Sigmoid colon (tissue), 4 donors: ENCODE measurements around the gene LAMP5.

ENCODE experiments used
- EP300 ChIP-seq, 4 donors: sonication (generic); formaldehyde crosslinking; IDR thresholded peaks; one replicate each; pipeline ENCODE4 v1.6.1; 2017; ENCODE audit warnings: antibody characterized with exemption in 4 of 4
- POLR2A ChIP-seq, 2 donors: fragments of 450-650 bp; IDR thresholded peaks; one replicate each; pipeline ENCODE4 v1.6.1; 2016; ENCODE audit warnings: antibody characterized with exemption in 2 of 2, mild to moderate bottlenecking in 2 of 2, moderate library complexity in 2 of 2
- POLR2AphosphoS5 ChIP-seq, 4 donors: sonication (generic); formaldehyde crosslinking; IDR thresholded peaks; one replicate each; pipeline ENCODE4 v1.6.1; 2017; ENCODE audit warnings: antibody characterized with exemption in 4 of 4
- TF ChIP-seq, protein P1 (sequence below), 4 experiments: fragments of 450-650 bp in 3 of 4; fragments of 200-600 bp in 1 of 4; IDR thresholded peaks; one replicate each; pipeline ENCODE4 v1.5.1; 2016 to 2019; ENCODE audit warnings: antibody characterized with exemption in 4 of 4, mild to moderate bottlenecking in 3 of 4, moderate library complexity in 2 of 4

DNA sequence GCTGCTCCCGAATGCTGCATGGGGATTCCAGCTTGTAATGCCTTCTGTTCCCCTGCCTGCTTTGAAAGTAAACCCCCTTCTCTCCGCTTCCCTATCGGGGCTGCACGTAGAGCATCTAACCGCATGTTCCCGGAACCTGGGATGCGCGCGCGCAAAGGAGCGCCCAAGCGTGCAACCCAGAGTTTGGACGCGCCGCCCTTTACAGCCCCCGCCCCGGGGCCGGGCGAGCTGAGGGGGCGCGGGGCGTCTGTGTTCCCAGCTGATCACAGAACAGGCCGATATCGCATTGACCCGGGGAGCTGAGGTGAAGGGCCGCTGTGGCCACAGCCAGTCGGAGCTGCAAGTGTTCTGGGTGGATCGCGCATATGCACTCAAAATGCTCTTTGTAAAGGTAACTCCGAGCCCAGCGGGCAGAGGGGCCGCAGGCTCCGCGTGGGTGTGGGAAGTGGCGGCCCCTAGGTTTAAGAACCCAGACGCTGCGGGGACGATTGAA is 1.4 kb downstream of the LAMP5 start:
- TF ChIP-seq, protein P1, sequence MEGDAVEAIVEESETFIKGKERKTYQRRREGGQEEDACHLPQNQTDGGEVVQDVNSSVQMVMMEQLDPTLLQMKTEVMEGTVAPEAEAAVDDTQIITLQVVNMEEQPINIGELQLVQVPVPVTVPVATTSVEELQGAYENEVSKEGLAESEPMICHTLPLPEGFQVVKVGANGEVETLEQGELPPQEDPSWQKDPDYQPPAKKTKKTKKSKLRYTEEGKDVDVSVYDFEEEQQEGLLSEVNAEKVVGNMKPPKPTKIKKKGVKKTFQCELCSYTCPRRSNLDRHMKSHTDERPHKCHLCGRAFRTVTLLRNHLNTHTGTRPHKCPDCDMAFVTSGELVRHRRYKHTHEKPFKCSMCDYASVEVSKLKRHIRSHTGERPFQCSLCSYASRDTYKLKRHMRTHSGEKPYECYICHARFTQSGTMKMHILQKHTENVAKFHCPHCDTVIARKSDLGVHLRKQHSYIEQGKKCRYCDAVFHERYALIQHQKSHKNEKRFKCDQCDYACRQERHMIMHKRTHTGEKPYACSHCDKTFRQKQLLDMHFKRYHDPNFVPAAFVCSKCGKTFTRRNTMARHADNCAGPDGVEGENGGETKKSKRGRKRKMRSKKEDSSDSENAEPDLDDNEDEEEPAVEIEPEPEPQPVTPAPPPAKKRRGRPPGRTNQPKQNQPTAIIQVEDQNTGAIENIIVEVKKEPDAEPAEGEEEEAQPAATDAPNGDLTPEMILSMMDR (IDR thresholded peaks at IDR 0.05), result no peak
- TF ChIP-seq POLR2A (IDR thresholded peaks at IDR 0.05) (no peak), POLR2AphosphoS5 (IDR thresholded peaks at IDR 0.05) (no peak), EP300 (IDR thresholded peaks at IDR 0.05) (no peak)
